Stimulated activated naive CD4-positive, alpha-beta T cell treated with Interleukin-2 at 50 U/mL for 16 hours (primary cell): ENCODE results near the gene POLK.
"Not testable (repeated sequence)": the region's sequence is repeated elsewhere in the genome, so short reads cannot be mapped to it uniquely, and the experiment has no call there.

Experiments used
- DNase-seq: peaks from one replicate; lab custom pipeline; 2025; lab: John Stamatoyannopoulos, UW

The POLK gene

DNA sequence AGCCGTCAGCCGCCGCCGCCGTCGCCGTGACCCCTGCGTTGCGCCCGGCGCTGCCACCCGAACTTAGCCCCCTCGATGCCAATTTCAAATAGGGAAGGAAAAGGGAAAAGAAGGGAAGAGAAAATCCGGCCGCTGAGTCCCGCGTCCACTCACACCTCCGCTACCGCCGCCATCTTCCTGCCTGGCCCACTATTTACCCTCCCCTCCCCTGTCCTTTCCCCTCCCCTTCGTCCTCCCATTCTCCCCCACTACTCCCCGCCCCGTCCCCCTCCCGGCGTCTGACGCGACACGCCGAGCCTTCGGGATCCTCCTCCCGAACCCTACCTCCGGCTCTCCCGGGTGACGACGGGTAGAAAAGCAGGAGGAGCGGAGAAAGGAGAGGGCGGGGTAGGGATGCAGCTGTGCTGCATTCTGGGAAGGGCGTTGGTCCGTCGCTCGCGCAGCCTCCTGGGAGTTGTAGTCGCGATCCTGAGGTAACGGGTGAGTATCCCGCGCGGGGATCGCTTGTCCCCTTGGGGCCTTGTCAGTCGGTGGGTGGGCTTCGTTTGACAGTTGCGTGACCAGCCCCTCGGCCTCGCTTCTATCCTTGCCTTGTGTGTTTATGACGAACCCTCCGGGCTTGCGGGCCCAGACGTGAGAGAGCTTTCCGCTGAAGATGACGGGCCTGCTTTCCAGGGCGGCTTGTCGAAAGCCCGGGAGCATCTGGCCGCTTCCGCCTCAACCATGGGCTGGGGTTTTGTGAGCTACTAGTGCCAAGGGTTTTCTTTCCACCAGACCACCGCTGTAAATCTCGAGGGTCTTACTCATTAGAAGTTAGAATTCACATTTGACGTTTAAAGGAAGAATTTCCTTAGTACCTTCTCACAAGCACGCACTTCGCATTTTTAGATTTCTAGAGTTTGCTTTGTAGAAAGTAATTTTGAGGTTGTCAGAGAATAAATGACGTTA is at the start of gene POLK, which contains the start of gene CERT1:
Gene POLK (plus strand): TSS at position 457 of the 948 bp plus-strand sequence.
Gene CERT1 (minus strand): TSS at position 195 of the 948 bp plus-strand sequence. CDS start 422 bp downstream, outside the sequence.
- DNase-seq = peak; percentile 97

DNA sequence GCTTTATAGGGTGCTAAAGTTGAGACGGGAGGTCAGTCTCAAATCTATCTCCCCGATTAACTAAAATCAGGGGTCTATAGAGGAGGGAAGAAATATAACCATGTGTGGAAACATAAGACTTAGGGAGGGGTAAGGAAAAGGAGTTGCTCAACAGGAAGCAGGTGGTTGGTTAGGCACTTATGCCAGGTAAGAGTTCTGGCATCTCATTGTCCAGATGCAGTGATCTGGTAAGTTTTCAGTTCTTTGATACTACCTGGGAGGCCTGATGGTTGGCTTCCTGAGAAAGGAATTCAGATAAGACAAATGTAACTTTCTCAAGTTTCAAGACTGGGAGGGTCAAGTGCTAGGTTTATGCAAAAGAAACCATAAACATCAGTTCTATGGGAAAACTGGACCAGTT is 48.0 kb upstream of the POLK start:
- DNase-seq = no peak

DNA sequence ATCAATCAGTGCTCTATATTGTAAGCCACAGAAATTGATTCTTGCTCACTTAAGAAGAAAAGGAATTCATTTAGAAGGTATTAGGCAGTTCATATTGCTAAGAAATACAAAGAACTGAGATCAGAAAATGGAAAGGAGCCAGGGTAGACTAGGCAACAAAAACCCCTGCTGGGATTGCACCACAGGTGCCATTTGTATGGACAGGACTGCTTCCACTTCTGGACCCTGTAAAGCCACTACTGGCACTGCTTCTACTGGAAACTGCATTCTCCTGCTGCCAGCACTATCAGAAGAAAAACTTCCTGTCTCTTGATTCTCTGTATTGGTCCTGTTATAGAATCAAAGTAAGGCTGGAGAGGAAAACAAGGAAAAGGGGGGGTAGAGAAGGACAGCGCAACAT is 46.2 kb upstream of the POLK start:
- no peak for DNase-seq

DNA sequence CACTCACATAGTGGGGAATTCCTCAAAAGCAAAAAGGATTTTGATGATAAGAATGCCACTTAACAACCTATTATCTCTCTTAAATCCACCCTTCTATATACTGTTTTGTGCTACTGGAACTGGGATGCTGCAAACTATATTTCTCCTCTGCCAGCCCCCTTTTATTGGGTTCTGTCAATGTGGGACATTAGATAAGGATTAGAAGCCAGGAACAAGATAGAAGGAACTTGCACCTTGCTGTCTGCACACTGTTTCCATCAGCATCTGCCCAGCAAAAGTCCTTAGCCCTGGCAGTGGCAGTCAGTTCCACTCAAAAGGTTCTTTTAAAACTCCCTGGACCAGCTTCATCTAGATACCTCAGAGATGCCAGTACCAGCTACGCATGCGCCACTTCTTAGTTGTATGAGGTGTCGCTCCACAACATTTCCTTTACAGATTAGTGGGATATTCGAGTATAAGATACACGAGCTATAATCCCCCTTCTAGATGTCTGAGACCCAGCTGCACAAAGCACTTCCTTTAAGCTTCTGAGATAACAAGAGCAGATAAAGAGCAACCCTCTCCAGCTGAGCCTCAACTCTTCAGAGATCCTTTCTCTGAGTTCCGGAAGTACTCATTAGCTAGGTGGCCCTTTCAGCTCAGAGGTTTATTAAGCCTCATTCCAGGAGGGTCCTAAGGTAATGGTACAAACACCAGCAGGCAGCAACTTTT is 45.5 kb upstream of the POLK start:
- no peak for DNase-seq

DNA sequence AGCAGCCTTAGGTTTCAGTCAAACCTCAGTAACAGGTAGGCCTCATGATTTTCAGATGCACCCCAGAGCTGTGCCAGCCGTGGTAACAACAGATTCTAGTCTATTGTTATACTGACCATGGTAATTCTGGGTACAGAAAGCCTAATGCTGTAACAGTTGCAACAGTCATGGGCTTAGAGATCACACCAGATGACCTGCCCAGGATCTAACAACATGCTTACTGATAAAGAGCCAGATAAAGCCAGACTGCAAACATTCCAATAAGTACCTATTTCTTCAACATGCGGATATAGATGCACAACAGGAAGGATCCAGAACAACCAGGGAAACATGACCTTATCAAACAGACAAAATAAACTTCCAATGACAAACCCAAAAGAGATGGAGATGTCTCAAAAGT is 43.1 kb upstream of the POLK start:
- DNase-seq = no peak

DNA sequence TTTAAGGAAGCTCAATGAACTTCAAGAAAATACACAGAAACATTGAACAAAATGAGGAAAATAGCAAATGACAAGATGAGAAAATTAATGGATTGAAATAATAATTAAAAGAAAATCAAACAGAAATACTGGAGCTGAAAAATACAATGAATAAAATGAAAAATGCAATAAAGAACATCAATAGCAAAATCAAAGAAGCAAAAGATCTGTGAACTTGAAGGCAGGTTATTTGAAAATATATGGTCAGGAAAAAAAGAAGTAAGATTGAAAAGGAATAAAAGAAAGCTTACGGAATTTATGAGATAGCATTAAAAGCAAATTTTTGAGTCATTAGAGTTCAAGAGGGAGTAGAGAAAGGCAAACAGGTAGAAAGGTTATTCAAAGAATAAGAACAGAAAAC is 42.7 kb upstream of the POLK start:
- DNase-seq = no peak

DNA sequence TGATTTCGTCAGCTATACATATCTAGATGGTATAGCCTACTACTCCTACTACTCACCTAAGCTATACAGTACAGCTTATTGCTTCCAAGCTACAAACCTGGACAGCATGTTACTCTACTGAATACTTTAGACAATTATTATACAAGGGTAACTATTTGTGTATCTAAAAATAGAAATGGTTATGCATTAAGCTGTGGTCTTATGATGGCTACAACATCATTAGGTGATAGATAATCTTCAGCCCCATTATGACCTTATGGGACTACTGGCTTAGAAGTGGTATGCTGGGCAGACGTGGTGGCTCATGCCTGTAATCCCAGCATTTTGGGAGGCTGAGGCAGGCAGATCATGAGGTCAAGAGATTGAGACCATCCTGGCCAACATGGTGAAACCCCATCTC is 40.5 kb upstream of the POLK start:
- no peak for DNase-seq

DNA sequence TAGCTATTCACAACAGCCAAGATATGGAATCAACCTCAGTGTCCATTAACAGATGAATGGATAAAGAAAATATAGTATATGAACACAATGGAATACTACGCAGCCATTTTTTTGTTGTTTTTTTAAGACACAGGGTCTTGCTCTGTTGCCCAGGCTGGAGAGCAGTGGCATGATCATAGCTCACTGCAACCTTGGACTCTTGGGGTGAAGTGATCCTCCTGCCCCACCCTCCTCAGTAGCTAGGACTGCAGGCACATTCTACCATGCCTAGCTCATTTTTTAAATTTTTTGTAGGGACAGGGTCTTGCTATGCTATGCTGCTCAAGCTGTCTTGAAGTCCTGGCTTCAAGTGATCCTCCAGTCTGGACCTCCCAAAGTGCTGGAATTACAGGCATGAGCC is 38.7 kb upstream of the POLK start:
- DNase-seq = no peak

DNA sequence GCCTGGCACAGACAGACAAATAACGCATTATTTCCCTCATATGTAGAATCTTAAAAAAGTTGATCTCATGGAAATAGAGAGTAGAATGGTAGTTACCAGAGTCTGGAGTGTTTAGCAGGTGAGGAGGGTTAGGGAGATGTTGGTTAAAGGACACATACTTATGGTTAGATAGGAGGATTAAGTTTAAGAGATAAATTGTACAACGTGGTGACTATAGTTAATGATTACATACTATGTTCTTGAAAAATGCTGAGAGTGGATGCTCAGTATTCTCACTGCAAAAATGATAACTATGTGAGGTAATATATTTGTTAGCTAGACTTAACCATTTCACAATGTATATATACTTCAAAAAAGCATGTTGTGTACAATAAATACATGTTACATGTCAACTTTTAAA is 38.2 kb upstream of the POLK start:
- DNase-seq = no peak

DNA sequence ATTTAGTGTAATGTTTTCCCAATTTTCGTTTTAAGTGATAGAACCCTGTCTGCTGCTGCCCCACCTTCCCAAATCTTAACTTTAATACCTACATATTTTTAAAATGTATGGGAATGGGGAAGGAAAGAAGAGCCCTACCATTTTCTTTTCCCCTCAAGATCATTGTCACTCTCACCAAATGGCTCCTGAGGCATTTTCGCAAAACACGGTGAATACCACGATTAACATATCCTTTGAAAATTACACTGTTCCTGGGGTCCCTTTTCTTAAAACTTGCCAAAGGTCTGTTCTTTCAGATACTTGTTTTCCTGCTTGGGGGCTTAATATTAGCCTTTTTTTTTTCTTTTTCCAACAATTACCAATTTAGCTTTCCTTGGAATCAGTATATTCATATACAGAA is 36.3 kb upstream of the POLK start:
- no peak for DNase-seq

DNA sequence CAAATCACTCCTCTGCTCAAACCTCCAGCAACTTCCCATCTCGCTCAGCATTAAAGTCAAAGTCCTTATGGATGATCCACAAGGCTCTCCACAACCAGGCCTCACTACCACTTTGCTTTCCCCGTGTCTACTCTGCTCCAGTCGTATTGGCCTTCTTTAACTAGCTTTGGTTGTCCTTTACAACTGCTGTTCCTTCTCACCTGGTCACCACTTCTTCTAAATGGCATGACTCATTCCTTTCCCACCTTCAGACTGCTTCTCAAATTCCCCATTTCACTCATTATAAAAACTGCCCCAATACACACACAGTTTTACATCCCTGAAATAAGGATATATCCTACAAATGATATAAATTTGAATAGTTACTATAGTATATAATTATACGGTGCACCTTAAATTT is 30.7 kb upstream of the POLK start:
- DNase-seq = no peak

DNA sequence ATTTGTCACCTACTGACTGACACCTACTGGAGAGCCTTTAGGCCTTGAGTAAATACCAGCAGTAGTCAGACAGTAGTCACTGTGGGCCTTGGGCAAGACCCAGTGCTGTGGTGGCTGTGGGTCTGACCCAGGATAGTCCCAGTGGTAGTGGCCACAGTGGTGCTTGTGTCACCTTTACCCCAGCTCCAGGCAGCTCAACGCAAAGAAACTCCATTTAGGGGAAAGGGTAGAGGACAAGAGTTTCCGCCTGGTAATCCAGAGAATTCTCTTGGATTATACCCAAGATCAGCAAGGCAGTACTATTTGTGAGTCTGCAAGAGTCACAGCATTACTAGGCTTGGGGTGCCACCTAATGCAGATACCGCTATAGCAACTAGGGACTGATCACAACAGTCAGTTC is 29.2 kb upstream of the POLK start:
- no peak for DNase-seq

DNA sequence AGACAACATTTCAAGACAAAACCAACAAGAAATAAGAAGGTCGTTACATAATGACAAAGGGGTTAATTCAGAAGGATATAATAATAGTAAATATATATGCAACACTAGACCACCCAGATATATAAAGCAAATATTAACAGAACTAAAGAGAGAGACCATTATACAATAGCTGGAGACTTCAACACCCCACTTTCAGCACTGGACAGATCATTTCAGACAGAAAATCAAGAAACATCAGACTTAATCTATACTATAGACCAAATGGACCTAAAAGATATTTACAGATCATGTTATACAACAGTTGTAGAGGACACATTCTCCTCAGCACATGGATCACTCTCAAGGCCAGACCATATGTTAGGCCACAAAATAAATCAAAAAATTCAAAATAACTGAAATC is 27.1 kb upstream of the POLK start:
- no peak for DNase-seq

DNA sequence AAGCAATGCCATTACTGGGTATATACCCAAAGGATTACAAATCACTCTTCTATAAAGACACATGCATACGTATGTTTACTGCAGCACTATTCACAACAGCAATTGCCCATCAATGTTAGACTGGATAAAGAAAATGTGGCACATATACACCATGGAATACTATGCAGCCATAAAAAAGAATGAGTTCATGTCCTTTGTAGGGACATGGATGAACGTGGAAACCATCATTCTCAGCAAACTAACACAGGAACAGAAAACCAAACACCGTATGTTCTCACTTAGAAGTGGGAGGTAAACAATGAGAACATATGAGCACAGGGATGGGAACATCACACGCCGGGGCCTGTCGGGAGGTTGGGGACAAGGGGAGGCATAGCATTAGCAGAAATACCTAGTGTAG is 21.8 kb upstream of the POLK start:
- DNase-seq = not testable (repeated sequence)

DNA sequence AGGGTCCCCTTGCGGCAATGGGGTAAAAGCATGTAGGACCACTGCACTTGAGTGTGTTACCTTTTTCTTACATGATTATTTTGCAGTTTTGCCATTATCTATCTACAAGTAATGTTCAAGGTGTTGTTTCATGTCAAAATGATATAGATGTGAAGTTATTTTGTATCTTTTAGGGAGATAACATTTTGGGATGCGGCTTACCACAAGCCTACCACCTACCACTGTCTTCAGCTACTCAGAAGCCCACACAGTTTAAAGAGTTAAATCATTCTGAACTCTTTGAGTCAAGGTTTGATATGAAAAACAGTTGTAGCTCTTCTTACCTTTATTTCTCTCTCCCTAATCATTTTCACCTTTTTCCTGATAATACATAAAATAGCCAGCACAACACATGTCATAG is 20.1 kb upstream of the POLK start:
- no peak for DNase-seq

DNA sequence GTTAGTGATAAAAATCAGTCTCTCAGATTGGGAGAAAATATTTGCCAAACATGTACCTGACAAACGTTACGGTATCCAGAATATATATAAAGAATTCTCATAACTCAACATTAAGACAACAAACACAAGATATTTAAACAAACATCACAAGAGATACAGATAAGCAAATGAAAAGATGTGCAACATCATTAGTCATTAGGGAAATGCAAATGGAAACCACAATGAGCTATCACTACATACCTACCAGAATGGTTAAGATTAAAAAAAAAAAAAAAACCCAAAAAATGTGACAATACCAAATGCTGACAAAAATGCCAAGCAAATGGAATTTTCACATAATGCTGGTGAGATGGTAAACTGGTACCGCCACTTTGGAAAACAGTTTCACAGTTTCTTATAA is 15.7 kb upstream of the POLK start:
- no peak for DNase-seq

DNA sequence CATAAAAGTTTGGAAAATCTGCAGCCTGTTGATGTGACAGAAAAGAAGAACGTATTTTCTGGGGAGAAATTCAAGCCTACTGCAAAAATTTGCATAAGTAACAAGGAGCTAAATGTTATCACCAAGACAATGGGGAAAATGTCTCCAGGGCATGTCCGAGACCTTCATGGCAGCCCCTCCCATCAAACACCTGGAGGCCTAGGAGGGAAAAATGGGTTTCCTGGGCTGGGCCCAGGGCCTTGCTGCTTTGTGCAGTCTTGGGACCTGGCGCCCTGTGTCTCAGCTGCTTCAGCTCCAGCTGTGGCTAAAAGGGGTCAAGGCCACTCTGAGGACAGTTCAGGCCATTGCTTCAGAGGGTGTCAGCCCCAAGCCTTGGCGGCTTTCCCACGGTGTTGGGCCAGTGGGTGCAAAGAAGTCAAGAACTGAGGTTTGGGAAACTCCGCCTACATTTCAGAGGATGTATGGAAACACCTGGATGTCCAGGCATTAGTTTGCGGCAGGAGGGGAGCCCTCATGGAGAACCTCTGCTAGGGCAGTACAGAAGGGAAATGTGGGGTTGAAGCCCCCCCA is 13.4 kb upstream of the POLK start:
- DNase-seq = no peak

DNA sequence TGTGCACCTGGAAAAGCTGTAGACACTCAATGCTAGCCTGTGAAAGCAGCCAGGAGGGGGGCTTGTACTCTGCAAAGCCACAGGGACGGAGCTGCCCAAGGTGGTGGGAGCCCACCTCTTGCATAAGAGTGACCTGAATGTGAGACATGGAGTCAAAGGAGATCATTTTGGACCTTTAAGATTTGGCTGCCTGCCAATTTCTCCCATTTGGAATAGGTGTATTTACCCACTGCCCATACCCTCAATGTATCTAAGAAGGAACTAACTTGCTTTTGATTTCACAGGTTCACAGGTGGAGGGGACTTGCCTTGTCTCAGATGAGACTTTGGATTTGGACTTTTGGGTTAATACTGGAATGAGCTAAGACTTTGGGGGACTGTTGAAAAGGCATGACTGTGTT is 12.8 kb upstream of the POLK start:
- not testable (repeated sequence) for DNase-seq

DNA sequence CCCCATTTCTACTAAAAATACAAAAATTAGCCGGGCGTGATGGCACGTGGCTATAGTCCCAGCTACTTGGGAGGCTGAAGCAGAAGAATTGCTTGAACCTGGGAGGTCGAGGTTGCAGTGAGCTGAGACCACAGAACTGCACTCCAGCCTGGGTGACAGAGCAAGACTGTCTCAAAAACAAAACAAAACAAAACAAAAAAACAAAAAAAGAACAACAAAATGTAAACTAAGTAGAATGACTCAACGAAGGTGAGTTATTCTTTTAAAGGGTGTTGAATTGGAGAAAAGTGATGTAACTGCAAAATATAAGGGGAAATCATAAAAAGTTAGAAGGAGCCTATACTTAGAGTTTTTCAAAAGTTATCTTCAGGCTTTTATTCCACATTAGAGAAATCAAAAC is 6.6 kb upstream of the POLK start:
- DNase-seq = not testable (repeated sequence)

DNA sequence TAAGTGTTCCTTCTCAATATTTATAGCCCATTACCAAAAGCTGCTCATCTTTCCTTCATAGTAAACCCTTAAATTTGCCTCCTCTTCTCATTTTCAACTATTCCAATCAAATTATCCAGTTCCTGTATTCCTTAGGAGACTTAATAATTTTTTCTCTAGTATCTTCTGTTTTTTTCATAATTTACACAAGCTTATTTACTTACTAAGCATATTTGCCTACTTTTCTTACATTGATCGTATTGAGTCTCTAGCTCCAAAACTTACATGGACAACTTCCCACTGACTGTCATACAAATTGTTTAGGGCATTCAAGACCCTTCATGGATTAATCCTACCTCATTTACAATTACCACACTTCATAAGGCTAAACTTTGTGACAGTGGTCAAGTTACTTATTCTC is 3.9 kb upstream of the POLK start:
- no peak for DNase-seq

DNA sequence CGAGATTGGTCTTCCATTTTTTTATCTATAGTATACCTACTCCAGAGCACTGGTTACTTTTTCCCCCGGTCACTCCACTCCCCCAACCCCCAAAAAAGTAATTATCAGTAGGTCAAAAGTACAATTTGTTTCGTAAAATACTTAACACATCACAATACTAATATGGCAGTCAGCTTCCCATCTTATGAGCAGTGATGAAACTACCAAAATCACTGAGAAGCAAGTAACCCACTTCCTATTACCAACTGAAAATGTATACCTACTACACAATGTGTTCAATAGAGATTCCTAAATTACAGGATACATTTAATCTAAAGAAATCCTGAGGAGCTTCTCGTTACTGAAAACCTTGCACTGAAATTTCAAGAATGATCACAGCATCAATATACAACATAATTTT is 2.1 kb upstream of the POLK start:
- DNase-seq = no peak

DNA sequence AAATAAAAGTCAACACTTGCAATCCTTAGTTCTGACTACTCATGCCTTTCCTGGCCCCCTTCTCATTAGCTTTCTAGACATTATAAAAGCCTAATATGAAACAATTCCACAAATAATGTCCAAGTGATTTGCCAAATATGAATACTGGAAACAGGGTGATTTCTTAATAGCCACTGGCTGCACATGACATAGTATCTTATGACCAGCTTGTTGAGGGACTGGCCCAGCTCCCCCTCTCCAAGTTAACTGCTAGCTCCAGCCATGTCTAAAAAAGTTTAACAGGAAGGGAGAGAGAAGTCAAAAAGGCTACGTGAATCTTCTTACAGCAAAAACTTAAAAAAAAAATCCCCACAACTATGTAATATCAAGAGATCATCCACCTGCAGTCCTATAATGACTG is 1.7 kb upstream of the POLK start:
- DNase-seq = no peak

DNA sequence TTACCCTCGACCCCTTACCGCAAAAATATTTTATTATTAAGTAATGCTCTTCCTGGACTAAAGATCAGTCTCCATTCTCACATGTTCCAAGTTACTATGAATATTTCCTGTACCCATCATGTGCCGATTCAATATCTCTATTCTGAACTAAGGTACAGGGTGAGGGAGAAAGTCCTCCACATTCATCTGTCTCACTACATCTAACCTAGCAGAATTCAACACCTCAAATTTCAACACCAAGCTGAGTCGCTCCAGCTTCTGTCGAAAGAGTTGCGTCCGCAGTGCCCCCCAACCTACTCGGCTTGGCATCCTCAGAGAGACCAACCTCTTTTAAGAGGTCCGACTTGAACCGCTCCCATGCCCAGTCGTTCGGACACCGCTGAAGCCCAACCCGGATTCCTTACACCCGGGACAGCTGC is 1.3 kb upstream of the POLK start:
- no peak for DNase-seq
